PFSK-1 (cell line): ENCODE data around the gene CERS6.

Experiments
- FOXP2 ChIP-seq: optimal IDR thresholded peaks from 2 replicates; pipeline ENCODE3; 2011; ENCODE audit warnings: borderline replicate concordance, control low read depth, inconsistent platforms; ENCODE audit not compliant: insufficient read depth; ENCODE audit errors: extremely low read length, extremely low read depth
- POLR2AphosphoS5 ChIP-seq: IDR thresholded peaks from 2 replicates; pipeline ENCODE4 v1.6.1; 2012; ENCODE audit warnings: low read depth, mild to moderate bottlenecking, control low read depth, low read length, moderate library complexity
- REST ChIP-seq, 2 experiments: IDR thresholded peaks; 2 replicates each; pipeline versions ENCODE4 v1.6.1 to v1.8.0; 2011 to 2012; ENCODE audit warnings: low read depth in 2 of 2, low read length in 2 of 2, control low read depth in 1 of 2, inconsistent platforms in 1 of 2, mild to moderate bottlenecking in 1 of 2, moderate library complexity in 1 of 2; ENCODE audit not compliant: insufficient read depth in 1 of 2
- SIN3A ChIP-seq: IDR thresholded peaks from 2 replicates; pipeline ENCODE4 v1.6.1; 2012; ENCODE audit warnings: mild to moderate bottlenecking, low read length, moderate library complexity, borderline replicate concordance; ENCODE audit not compliant: insufficient read depth
- TAF1 ChIP-seq: IDR thresholded peaks from 2 replicates; pipeline ENCODE4 v1.6.1; 2012; ENCODE audit warnings: low read length, control low read depth, borderline replicate concordance; ENCODE audit not compliant: insufficient read depth

CERS6 gene

GRCh38 chr2:168424971-168425370 is 31.1 kb upstream of the CERS6 start:
- TF ChIP-seq SIN3A (no peak), FOXP2 (no peak), TAF1 (no peak), REST (IDR thresholded peaks at IDR 0.05; ENCODE audit: insufficient read depth in 1 of 2, low read depth in 2 of 2, low read length in 2 of 2) (no peak), POLR2AphosphoS5 (no peak)

- TF ChIP-seq REST (IDR thresholded peaks at IDR 0.05; ENCODE audit: insufficient read depth in 1 of 2, low read depth in 2 of 2, low read length in 2 of 2) (no peak), FOXP2 (no peak), POLR2AphosphoS5 (no peak), TAF1 (no peak), SIN3A (no peak)
Observed at GRCh38 chr2:168426861-168427260, 29.2 kb upstream of the CERS6 start.

- TF ChIP-seq FOXP2: no peak
- no peak for TF ChIP-seq REST (IDR thresholded peaks at IDR 0.05; ENCODE audit: insufficient read depth in 1 of 2, low read depth in 2 of 2, low read length in 2 of 2)
- TF ChIP-seq TAF1: no peak
- no peak for TF ChIP-seq SIN3A
- TF ChIP-seq POLR2AphosphoS5: no peak
Observed at GRCh38 chr2:168427451-168427850, 28.6 kb upstream of the CERS6 start.

- TF ChIP-seq REST (IDR thresholded peaks at IDR 0.05; ENCODE audit: insufficient read depth in 1 of 2, low read depth in 2 of 2, low read length in 2 of 2): no peak
- TF ChIP-seq FOXP2: no peak
- TF ChIP-seq SIN3A: no peak
- TF ChIP-seq POLR2AphosphoS5: no peak
- TF ChIP-seq TAF1: no peak
Observed at GRCh38 chr2:168428431-168428830, 27.6 kb upstream of the CERS6 start.

- no peak for TF ChIP-seq POLR2AphosphoS5
- no peak for TF ChIP-seq SIN3A
- TF ChIP-seq REST (IDR thresholded peaks at IDR 0.05; ENCODE audit: insufficient read depth in 1 of 2, low read depth in 2 of 2, low read length in 2 of 2): no peak
- TF ChIP-seq FOXP2: no peak
- no peak for TF ChIP-seq TAF1
Observed at GRCh38 chr2:168429988-168430387, 26.1 kb upstream of the CERS6 start.
